Cardiac fibroblast (primary cell): ENCODE measurements around the gene BMP7.
A peak's percentile ranks its signal among the peaks of the same experiment; 100 is the strongest.

ENCODE experiments used
- DNase-seq, 2 donors: peaks; one replicate each; pipeline versions ENCODE4 v3.0.0 to v3.0.0-alpha.2; 2010; ENCODE audit warnings: low read depth in 2 of 2
- H3K4me3 ChIP-seq, 2 donors: replicated peaks in 1 of 2; 1 replicate in 1 of 2; 2 replicates in 1 of 2; pipeline ENCODE4 v1.5.1; 2011; ENCODE audit warnings: low read depth in 2 of 2, low read length in 2 of 2, mild to moderate bottlenecking in 2 of 2, moderate library complexity in 1 of 2
- TF ChIP-seq, protein P1 (sequence below): IDR thresholded peaks from one replicate; pipeline ENCODE4 v1.5.1; 2011; ENCODE audit warnings: low read depth, mild to moderate bottlenecking, low read length, inconsistent platforms

The BMP7 gene

DNA sequence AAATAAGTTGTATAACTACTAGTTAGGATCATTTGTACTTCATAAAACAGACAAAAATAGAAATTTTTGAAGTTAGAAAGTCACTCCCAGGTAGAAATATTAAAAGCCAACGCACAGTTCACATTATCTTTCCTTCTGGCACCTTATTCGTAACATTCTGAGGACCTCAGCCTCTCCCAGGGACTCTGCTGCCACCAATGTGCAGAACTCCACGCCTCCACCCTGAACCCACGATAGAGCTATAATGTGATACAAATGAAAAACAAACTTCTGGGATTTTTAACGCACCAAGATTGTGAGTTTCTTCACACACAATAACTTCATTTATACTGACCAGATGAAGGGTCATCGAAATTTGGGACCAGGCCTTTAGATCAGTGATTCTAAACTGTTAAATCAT lies 9.5 kb downstream of the BMP7 start:
- TF ChIP-seq, protein P1, sequence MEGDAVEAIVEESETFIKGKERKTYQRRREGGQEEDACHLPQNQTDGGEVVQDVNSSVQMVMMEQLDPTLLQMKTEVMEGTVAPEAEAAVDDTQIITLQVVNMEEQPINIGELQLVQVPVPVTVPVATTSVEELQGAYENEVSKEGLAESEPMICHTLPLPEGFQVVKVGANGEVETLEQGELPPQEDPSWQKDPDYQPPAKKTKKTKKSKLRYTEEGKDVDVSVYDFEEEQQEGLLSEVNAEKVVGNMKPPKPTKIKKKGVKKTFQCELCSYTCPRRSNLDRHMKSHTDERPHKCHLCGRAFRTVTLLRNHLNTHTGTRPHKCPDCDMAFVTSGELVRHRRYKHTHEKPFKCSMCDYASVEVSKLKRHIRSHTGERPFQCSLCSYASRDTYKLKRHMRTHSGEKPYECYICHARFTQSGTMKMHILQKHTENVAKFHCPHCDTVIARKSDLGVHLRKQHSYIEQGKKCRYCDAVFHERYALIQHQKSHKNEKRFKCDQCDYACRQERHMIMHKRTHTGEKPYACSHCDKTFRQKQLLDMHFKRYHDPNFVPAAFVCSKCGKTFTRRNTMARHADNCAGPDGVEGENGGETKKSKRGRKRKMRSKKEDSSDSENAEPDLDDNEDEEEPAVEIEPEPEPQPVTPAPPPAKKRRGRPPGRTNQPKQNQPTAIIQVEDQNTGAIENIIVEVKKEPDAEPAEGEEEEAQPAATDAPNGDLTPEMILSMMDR, result no peak
- H3K4me3 ChIP-seq, result no peak overlapping the region
- DNase-seq, result no peak

DNA sequence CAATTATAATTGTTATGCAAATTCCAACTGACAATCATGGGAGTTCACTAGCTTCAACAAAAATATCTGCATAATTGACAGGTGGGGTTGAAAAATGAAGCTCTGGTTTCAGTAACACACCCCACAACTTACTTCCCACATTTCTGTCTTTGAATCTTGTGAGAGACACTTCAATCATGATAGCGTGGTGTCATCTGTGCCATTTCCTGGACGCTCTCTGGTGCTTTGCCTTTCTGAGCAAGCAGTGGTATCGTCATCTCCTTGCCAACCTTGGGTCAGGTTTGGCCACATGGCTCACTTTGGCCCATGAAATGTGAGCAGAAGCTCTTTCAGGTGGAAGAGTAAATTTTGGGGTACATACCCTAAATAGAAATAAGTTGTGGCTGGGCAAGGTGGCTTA lies 10.2 kb downstream of the BMP7 start:
- DNase-seq, result no peak
- H3K4me3 ChIP-seq, result no peak overlapping the region
- TF ChIP-seq, protein P1, result no peak

DNA sequence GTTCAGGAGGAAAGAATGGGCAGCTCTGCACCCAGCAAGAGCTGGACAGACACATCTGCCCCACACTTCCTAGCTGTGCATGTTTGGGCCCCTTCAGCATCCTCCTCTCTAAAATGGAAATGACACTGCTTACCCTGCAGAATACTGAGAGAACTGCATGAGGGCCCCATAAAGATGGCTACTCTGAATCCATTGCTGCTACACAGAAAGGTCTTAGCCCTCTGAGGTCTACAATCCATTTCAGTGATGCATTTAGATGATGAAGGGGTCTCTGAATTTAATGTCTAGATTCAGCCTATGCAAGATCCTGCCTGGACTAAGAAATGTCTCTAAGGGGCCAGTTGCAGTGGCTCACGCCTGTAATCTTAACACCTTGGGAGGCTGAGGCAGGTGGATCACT lies 11.3 kb downstream of the BMP7 start:
- no peak for DNase-seq
- TF ChIP-seq, protein P1, result no peak
- no peak overlapping the region for H3K4me3 ChIP-seq

DNA sequence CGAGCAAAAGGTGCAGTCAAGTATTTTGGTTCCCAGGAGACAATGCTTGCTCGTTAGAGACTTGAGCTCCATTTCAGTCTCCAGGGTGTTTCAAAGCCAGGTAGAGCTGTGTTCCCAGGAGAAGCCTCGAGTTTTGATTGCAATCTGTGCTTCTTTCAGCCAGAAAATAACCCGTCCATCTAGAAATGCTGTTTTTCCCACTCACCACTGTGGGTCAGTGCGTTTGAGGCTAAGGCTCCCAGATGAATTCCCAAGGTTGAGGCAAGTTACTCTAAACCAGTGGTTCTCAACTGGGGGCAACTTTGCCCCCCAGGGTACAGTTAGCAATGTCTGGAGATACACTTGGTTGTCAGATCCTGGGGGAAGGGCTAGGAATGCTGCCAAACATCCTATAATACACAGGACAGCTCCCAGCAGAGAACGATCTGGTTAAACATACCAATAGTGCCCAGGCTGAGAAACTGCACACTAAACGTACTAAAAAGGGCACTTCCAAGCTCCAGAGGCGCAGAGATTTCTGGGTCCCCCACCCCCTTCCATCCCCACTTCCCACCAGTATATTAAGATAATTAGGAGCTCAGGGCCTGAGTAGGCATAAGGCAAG lies 13.8 kb downstream of the BMP7 start:
- H3K4me3 ChIP-seq, result no peak overlapping the region
- TF ChIP-seq, protein P1, result no peak
- DNase-seq, result no peak

DNA sequence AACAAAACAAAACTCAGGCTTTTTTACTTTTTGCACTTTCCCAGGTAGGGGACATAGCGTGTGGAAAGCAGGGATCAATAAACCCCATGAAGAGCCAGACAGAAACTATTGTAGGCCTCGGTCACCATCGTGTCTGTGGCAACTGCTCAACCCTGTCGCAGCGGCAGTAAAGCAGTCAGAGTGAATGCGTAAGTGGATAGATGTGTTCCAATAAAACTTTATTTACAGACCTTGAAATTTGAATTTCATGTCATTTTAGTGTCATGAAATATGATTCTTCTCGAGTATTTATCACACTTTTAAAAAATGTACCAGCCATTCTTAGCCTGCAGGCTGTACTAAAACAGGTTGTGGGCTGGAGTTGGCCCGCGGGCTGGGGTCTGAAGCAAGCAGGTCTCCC lies 14.5 kb downstream of the BMP7 start:
- TF ChIP-seq, protein P1, result no peak
- DNase-seq, result no peak
- no peak overlapping the region for H3K4me3 ChIP-seq

DNA sequence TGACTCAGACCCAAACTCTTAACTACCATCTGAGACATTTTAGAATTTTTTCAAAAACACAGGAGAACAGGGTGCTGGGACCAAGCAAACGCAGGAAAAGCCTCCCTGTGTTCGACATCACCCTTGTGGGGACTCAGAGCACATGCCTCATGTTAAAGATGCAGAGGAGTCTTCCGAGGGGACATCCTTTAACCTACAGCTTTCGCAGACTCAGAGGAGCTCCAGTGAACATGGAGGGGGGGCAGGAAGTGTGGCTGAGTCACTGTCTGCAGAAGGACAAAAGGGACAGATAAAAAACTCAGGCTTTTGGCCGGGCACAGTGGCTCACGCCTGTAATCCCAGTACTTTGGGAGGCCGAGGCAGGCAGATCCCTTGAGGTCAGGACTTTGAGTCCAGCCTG lies 15.1 kb downstream of the BMP7 start:
- H3K4me3 ChIP-seq, result no peak overlapping the region
- TF ChIP-seq, protein P1, result no peak
- DNase-seq, result peak in 1 of 2 donors; percentile 4
